Naive B cell (primary cell): ENCODE results near the gene BEGAIN. TPM values are rescaled to one million over a fixed set of nuclear protein-coding genes. Genes with fewer than 3 reads are reported as not detected.
A peak's percentile ranks its signal among the peaks of the same experiment; 100 is the strongest.

Source experiments
- ATAC-seq, 2 donors: fragments of 150-1000 bp; cut with Tn5 transposase; 2 replicates each; pipeline ENCODE4 v1.10.0; 2021; ENCODE audit warnings: low read depth in 2 of 2, mild to moderate bottlenecking in 2 of 2, moderate library complexity in 2 of 2
- DNase-seq: peaks from one replicate; pipeline ENCODE4 v3.0.0; 2022
- H3K27ac Mint-ChIP-seq, 6 donors: one replicate each; pipeline ENCODE4 v1.8.0; 2020 to 2022; ENCODE audit warnings: mild to moderate bottlenecking in 6 of 6, mixed read lengths in 6 of 6, moderate library complexity in 5 of 6, inconsistent platforms in 2 of 6
- H3K27me3 Mint-ChIP-seq, 3 donors: one replicate each; pipeline ENCODE4 v1.8.0; 2021 to 2022; ENCODE audit warnings: mixed read lengths in 3 of 3, mild to moderate bottlenecking in 1 of 3
- H3K36me3 Mint-ChIP-seq, 2 donors: one replicate each; pipeline ENCODE4 v1.8.0; 2020 to 2022; ENCODE audit warnings: mixed read lengths in 2 of 2, inconsistent platforms in 1 of 2, mild to moderate bottlenecking in 1 of 2
- H3K4me1 Mint-ChIP-seq, 3 donors: one replicate each; pipeline ENCODE4 v1.8.0; 2020 to 2022; ENCODE audit warnings: mixed read lengths in 3 of 3, inconsistent platforms in 1 of 3, mild to moderate bottlenecking in 1 of 3, moderate library complexity in 1 of 3
- H3K4me3 Mint-ChIP-seq, 8 donors: one replicate each; pipeline ENCODE4 v1.8.0; 2020 to 2022; ENCODE audit warnings: mild to moderate bottlenecking in 8 of 8, mixed read lengths in 8 of 8, moderate library complexity in 8 of 8, inconsistent platforms in 2 of 8
- H3K9me3 Mint-ChIP-seq, 7 donors: one replicate each; pipeline ENCODE4 v1.8.0; 2020 to 2022; ENCODE audit warnings: mixed read lengths in 7 of 7, mild to moderate bottlenecking in 5 of 7, inconsistent platforms in 2 of 7, moderate library complexity in 1 of 7
- polyA plus RNA-seq, 6 donors: library from polyadenylated mRNA; unstranded; fragments of 300-500 nt; fragmentation: Illumina TruSeq; gene quantifications; one replicate each; pipeline ENCODE4 v1.2.3, GENCODE V29; 2021; ENCODE audit warnings: low read depth in 6 of 6

Gene BEGAIN
- polyA plus RNA-seq, 6 donors from 2014 or later, result 0.55 to 1.2 (median 0.92) TPM; not detected in 3

DNA sequence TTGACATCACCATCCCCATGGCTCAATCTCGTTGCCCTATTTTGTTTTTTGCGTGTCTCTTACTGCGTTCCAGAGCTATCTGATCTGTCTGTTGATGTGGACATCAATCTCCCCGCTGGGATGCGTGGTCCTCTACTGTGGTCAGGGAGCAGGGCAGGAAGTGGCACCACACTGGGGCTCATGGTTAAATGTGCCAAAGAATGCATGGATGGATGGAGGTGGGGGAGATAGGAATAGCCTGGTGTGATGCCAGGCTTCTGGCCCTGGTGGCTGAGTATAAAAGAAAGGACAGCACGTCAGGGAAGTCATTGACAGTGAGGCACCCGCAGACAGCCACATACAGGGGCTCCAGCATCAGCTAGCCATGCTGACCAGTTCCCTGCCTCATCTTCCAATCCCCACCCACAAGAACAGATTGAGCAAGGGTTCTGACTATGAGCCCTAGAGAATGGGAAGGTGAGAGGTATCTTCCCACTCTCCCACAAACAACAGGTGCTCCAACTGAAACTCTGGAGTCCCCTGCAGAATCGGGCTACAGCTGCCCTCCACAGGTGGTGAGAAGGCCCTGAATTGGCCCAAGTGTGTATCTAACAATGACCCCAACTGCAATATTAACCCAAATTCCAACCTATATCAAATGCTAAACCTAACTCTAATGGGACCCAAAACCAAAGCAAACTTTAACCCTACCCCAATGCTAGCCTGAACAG, 2.7 kb upstream of the BEGAIN start:
- H3K4me1 Mint-ChIP-seq, result peaks cover 0 to 2% (median 0%) of the 10 kb centered on the region in 3 donors
- no peaks in the 10 kb centered on the region for H3K36me3 Mint-ChIP-seq
- no peaks in the 10 kb centered on the region for H3K9me3 Mint-ChIP-seq
- H3K27ac Mint-ChIP-seq, result no peak overlapping the region
- DNase-seq (no peak), ATAC-seq (no peak)
- H3K27me3 Mint-ChIP-seq, result peaks cover 19 to 68% (median 65%) of the 10 kb centered on the region in 3 donors
- H3K4me3 Mint-ChIP-seq, result no peak overlapping the region

DNA sequence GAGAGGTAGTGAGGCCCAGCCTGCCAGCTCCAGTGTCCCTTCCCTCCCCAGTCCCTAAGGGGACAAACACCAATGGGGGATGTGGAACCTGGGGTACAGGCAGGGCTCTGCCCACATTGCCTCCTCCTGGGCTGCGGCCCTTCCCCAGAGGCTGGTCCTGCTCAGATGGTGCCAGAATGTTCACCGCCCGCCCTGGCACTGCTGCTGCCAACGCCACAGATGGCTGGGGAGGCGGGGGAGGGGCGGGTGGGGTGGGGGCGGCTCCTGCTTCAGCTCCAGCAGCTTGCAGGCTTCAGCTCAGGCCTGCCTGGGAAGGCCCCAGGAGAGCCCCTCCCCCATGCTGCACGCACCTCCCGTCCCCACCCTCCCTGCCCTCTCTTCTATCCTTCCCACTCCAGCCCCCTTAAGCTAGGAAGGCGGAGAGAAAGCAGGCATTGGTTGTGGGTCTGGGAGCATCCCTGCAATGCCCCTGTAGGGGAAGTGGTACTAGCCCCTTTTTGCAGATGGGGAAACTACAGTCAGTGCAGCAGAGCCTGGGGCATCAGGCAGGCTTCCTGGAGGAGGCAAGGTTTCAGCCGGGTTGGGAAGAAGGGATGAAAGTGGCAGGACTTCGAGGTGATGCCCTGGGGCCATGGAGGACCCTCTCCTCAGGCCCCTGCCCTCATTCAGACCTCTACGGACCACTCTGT, 2.0 kb upstream of the BEGAIN start:
- Mint-ChIP-seq H3K9me3 (no peaks in the 10 kb centered on the region), H3K27ac (no peak overlapping the region), H3K4me1 (peaks cover 0 to 2% (median 0%) of the 10 kb centered on the region in 3 donors), H3K36me3 (no peaks in the 10 kb centered on the region), H3K27me3 (peaks cover 23 to 72% (median 61%) of the 10 kb centered on the region in 3 donors), H3K4me3 (no peak overlapping the region)
- ATAC-seq (no peak), DNase-seq (no peak)

DNA sequence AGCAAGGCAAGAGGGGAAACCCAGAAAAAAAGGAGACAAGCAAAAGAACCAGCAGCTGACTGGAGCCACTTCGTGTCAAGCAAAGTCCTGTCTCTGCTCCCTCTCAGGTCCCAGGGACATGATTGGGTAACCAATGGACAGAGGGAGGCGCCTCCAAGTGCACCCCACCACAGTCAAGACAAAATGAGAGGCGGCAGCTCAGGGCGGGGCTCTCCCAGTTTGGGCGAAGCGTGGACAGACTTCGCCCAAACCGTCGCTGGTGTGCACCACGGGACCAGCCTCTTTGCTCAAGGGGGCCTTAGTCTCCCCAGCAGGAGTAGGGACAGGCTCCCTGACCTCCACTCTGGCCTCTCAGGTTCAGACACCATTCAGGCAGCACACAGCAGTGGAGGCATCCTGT, 1.5 kb upstream of the BEGAIN start:
- Mint-ChIP-seq H3K4me3 (peak overlapping the region in 2 of 8 donors; percentile 20 to 60), H3K27me3 (peaks cover 23 to 71% (median 66%) of the 10 kb centered on the region in 3 donors), H3K4me1 (peaks cover 0 to 2% (median 0%) of the 10 kb centered on the region in 3 donors), H3K27ac (no peak overlapping the region), H3K9me3 (no peaks in the 10 kb centered on the region), H3K36me3 (no peaks in the 10 kb centered on the region)
- ATAC-seq, result no peak
- DNase-seq, result no peak

DNA sequence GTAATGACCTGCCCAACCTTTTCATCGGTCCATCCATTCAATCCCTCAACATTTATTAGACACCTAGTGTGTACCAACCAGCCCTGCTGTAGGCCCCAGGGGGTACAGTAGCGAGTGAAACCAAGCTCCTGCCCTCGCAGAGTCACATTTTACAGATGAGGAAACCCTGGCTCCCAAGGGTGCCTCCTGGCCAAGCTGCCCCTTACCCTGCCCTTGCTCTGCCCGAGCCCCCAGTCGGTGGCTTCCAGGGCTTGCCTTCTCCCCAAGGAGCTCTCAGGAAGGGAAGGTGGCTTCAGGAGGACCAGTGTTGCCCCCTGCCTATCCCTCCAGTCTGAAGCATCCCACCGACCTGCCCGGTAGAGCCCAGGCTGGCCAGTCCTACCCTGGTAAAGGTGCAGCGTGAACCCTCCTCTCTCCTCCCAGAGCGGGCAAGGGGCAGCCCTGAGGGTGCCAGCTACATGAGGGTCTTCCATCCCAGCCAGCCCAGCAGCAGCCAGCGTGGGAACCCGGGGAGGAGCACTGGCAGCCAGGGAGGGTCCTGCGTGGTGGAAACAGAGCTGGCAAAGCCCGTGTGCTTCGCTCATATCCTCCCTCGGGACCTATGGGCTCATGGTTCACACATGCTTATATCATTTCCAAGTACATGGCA, 670 bp upstream of the BEGAIN start:
- H3K27me3 Mint-ChIP-seq, result peaks cover 25 to 63% (median 60%) of the 10 kb centered on the region in 3 donors
- DNase-seq, result no peak

DNA sequence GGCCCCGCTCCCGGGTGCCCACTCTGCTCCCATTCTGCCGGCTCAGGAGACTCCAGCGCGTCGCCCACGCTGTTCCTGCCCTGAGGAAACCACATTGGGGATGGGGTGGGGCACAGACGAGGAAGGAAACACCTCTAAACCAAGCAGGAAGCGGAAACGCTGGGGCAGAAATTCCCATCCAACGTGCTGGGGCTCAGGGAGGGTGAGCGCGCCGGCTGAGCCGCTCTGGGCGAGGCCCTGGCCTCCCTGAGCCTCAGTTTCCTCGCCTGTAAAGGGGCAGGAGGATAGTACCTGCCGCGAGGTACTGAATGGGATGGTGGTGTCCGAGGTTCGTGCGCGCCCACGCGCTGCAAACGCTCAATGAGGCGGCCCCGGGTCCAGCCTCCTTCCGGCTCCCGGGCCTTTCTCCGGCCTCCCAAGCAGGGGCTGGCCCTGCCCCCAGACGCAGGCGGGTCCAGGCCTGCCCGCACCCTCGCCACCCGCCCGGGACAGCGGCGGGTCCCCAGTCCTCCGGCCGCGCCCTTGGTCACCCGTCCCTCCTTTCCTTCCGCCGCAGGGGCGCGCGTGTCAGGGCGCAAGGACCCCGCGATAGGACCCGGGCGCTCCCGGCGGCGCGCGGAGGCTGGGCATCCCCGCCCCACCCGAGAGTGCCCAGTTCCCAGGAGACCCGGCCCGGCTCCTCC, 673 bp downstream of the BEGAIN start:
- ATAC-seq (no peak), DNase-seq (no peak)
- Mint-ChIP-seq H3K27me3 (peaks cover 24 to 52% (median 49%) of the 10 kb centered on the region in 3 donors), H3K9me3 (no peaks in the 10 kb centered on the region), H3K4me1 (peaks cover 0 to 2% (median 0%) of the 10 kb centered on the region in 3 donors), H3K36me3 (no peaks in the 10 kb centered on the region), H3K4me3 (peak overlapping the region in 2 of 8 donors; percentile 43), H3K27ac (no peak overlapping the region)

More for the DNA sequence above, 670 bp upstream of the BEGAIN start:
- H3K27ac Mint-ChIP-seq, result no peak overlapping the region
- H3K4me1 Mint-ChIP-seq, result peaks cover 0 to 2% (median 0%) of the 10 kb centered on the region in 3 donors
- no peaks in the 10 kb centered on the region for H3K9me3 Mint-ChIP-seq
- no peaks in the 10 kb centered on the region for H3K36me3 Mint-ChIP-seq
- no peak for ATAC-seq
- H3K4me3 Mint-ChIP-seq, result peak overlapping the region in 6 of 8 donors; percentile 36 to 71 (median 53)

DNA sequence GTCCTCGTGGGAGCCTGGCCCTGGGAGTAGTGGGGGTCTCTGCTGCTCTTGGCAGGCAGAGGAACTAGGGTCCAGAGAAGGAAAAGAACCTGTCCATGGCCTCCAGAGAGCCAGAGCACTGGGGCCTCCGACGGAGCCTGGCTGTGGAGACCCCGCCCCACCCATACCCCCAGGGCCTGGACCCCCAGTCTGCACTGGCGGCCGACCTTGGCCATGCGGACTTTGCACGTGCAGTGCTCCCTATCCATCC, 1.1 kb downstream of the BEGAIN start:
- Mint-ChIP-seq H3K9me3 (no peaks in the 10 kb centered on the region), H3K4me3 (peak overlapping the region in 2 of 8 donors; percentile 43), H3K36me3 (no peaks in the 10 kb centered on the region), H3K27ac (no peak overlapping the region), H3K27me3 (peaks cover 24 to 48% (median 47%) of the 10 kb centered on the region in 3 donors), H3K4me1 (peaks cover 0 to 2% (median 0%) of the 10 kb centered on the region in 3 donors)
- no peak for DNase-seq
- no peak for ATAC-seq

DNA sequence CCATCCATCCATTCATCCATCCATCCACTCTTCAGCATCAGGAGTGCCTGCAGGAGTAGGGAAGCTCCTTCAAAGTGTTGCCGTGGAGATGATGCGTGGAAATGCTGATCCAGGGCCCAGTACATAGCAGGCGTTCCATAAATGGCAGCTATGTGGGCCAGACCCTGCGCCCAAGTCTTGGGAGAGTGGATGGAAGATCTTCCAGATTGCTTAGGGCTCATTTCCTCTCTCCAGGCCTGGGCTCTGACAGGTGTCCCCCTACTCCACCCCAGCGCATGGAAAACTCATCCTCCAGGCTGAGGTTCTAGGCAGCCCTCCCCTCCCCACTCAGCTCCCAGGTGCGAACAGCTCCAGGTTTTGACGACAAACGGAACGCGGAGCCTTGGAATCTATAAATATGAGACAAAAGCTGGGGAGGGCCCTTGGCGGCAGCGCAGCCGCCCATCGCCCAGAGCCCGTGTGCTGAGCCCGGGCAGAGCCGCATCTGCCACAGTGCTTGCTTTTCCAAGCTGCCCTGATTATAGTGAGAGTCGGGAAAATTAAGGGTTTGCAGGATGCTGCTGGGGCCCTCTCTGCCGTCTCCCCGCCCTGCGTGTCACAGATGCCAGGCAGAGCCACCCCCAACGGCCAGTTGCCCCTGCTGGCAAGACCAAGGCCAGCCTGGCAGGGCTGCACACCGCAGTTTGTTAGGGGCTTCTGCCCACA, 1.6 kb downstream of the BEGAIN start:
- Mint-ChIP-seq H3K36me3 (no peaks in the 10 kb centered on the region), H3K4me3 (peak overlapping the region in 4 of 8 donors; percentile 10 to 63 (median 53)), H3K9me3 (no peaks in the 10 kb centered on the region), H3K27me3 (peaks cover 22 to 43% (median 43%) of the 10 kb centered on the region in 3 donors), H3K27ac (no peak overlapping the region), H3K4me1 (peaks cover 0 to 2% (median 0%) of the 10 kb centered on the region in 3 donors)
- ATAC-seq (no peak), DNase-seq (no peak)

DNA sequence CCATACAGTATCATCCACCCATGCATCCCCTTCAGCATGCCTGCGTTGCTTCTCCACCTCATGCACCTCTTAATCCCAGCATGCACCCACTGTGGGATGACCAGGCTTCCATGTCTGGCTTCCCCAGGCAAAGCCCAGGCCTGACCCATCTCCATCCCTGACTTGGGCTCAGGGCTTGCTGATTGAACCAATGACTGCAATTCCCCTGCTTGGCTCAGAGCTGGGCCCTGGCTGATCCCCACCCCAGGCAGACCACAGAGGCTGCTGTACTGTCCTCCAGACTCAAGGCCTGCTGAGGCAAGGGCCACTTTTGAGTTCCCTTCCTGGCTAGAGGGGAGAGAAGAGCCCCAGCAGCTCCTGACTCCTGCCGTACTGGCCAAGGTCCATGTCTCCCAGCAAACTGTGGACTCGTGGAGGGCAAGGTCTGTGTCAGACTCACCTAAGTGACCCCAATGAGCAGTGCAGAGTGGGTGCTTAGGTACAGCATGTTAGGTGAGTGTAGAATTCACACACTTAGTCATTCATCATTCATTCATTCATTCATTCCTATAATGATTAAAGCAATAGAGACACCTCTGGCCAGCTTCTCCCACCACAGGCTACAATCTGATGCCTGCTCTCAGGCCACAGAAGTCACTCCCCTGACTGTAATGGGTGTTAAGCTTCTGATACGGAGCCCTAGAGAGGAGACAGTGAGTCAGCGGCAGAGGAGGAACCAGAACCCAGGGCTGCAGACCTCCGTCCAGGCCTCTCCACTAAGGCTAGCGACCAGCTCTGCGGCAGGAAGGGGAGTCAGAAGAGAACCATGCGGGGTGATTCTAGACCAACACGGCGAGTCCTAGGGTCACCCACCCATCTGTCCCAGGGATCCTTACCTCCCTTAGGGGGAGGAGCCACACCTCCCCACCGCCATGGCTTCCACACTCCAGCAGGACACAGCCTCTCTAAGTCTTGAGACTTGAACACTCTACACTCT, 2.9 kb downstream of the BEGAIN start:
- Mint-ChIP-seq H3K9me3 (no peaks in the 10 kb centered on the region), H3K36me3 (no peaks in the 10 kb centered on the region), H3K27me3 (peaks cover 16 to 35% (median 30%) of the 10 kb centered on the region in 3 donors), H3K27ac (peak overlapping the region in 1 of 6 donors; percentile 72), H3K4me3 (no peak overlapping the region), H3K4me1 (peaks cover 0 to 2% (median 0%) of the 10 kb centered on the region in 3 donors)
- no peak for DNase-seq
- no peak for ATAC-seq

DNA sequence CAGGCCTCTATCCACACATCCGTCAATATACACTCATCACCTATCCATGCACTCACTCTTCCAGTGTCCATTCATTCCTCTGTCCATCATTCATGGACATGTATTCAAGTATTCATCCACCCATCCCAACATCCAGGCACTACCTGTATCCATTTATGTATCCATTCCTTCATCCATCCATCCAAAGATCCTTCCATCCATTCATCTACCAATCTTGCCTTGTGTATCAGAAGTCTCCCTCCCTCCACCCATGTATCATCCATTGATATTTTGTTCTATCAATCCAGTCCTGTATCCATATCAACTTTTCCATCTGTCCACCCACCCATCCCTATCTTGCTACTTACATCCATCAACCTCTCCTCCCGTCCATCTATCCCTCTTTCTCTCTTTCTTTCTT, 4.0 kb downstream of the BEGAIN start:
- Mint-ChIP-seq H3K4me3 (no peak overlapping the region), H3K36me3 (no peaks in the 10 kb centered on the region), H3K27ac (no peak overlapping the region), H3K4me1 (no peaks in the 10 kb centered on the region), H3K27me3 (peaks cover 12 to 27% (median 23%) of the 10 kb centered on the region in 3 donors), H3K9me3 (peaks cover 0 to 5% (median 2%) of the 10 kb centered on the region in 7 donors)
- ATAC-seq, result no peak
- no peak for DNase-seq

DNA sequence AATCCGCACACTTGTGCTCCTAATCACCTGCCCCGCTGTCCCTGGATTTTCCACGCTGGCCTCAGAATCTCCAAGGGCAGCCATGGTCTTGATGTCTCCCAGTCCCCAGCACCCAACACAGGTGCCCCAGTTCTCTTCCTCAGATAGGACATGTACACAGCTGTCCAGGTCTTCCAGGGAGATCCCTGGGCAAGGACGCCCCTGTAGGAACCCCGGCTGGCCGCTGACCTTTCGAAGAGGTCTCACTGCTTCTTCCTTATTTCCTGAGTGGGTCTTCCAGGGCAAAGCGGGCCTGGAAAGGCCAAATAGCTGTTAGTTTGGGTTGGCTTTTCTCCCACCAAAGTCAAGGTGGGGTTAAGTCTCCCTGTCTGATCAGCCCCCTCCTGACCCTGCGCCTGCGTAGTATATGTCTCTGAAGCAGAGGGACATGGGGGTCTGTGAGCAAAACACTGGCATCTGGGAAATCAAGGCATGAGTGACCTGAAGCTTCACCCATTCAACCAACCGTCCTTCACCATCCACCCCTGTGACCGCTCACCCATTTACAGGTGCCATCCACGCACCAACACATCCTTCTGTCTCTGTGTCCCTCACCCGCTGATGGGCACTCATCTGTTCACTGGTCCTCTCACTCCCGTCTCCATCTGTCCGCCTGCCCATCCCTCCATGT, 4.6 kb downstream of the BEGAIN start:
- H3K4me1 Mint-ChIP-seq, result no peaks in the 10 kb centered on the region
- DNase-seq, result no peak
- peak overlapping the region in 1 of 6 donors; percentile 49 for H3K27ac Mint-ChIP-seq
- H3K4me3 Mint-ChIP-seq, result no peak overlapping the region
- peaks cover 0 to 8% (median 2%) of the 10 kb centered on the region in 7 donors for H3K9me3 Mint-ChIP-seq
- no peak for ATAC-seq
- H3K36me3 Mint-ChIP-seq, result no peaks in the 10 kb centered on the region
- H3K27me3 Mint-ChIP-seq, result peaks cover 8 to 21% (median 17%) of the 10 kb centered on the region in 3 donors

DNA sequence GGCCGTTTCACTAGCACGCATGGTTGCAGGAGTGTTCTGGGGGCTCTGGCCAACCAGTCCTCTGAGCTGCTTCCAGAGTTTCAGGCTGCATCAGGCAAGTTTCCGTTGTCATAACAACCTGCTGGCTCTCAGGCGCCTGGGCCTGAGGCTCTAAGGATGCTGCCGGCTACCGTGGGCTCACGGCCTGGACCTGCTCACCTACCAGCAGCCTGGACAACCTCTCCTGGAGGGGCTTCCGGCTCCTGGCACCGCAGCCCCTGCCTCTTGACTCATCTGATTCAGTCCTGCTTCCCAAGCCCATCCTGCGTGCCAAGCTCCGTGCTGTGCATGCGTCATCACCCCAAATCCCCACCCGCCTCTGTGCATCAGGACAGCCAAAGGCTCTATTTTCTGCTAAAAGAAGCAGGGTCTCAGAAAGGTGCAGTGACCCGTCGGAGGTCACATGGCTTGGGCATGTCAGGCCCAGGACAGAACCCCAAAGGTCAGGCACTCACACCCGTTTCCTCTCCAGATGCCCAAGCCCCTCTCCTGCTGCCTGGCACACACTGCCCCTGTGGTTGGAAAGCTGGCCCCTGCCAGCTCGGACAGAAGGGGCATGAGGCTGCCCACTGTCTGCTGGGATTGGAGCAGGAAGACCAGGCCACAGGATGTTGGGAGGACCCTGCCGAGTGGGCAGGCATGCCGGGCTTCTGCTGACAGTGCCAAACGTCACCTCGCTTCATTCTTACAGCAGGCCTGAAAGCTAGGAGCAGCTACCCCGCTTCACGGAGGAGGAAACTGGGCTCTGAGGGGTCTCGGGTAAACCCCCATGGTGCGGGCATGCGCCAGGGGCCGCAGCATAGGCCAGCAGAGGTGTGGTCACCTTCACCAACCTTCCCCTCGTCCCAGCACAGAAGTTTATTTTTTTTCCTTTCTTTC, 5.7 kb downstream of the BEGAIN start:
- no peaks in the 10 kb centered on the region for H3K36me3 Mint-ChIP-seq

More for the DNA sequence above, 5.7 kb downstream of the BEGAIN start:
- H3K9me3 Mint-ChIP-seq, result peaks cover 0 to 8% (median 2%) of the 10 kb centered on the region in 7 donors
- ATAC-seq (no peak), DNase-seq (no peak)
- no peaks in the 10 kb centered on the region for H3K4me1 Mint-ChIP-seq
- H3K4me3 Mint-ChIP-seq, result no peak overlapping the region
- H3K27me3 Mint-ChIP-seq, result peaks cover 8 to 20% (median 17%) of the 10 kb centered on the region in 3 donors
- peak overlapping the region in 1 of 6 donors; percentile 74 for H3K27ac Mint-ChIP-seq
